ENCODE data around the gene TP53BP1. TPM values are rescaled to one million over a fixed set of nuclear protein-coding genes. Genes with fewer than 3 reads are reported as not detected.

TP53BP1 gene
- total and polyA plus RNA-seq, 2 of the 13 experiments (the other 11 are each of a cell fraction or from before 2014, with no cell fraction given) = 17.1 to 17.4 TPM

DNA sequence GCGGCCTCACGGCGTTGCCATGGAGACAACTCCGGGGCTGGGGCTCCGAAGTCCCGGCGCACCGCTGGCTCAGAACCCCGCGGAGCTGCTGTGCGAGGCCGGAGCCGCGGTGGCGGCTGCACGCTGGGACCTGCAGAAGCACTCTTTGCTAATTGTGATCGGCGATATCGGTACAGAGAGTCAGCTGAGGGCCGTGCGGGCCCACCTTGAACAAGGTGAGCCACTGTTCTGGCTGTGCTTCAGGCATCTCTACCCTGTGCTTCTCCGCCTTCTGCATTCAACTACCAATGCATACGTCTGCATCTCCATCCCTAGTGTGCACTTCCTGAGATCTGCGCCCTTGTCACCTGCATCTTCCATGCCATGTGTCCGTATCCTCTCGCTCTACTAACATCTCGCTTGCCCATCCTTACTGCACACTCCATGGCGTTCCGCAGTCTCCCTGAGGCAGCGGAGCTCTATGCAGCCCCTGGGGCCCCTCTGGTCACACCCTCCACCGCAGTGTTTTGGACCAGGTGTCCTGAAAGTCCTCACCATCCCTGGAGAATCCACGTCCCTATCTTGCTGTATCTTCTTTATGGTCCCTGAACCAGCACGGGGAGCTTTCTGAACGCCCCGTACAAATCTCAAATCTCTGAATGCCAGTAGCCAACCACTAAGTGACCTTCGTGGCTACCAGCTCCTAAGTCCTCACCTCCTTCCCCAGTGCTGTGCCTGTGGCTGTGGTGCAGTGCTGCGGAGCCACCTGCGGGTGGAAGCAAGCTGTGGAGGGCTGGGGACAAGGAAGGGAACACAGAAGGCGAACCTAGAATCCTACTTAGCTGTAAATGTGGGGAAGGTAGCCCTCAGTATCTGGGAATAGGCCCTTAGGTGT, 18.3 kb upstream of the TP53BP1 start (continued):
- TF ChIP-seq, protein P1, sequence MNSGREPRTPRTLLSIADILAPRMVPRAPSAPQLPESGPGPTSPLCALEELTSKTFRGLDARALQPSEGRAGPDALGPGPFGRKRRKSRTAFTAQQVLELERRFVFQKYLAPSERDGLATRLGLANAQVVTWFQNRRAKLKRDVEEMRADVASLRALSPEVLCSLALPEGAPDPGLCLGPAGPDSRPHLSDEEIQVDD (CRISPR knock-in tag; IDR thresholded peaks at IDR 0.05; ENCODE audit: borderline replicate concordance) = no peak
- TF ChIP-seq BCL6 (CRISPR knock-in tag; IDR thresholded peaks at IDR 0.05) (0 out of 2 replicates have a peak, but pooled peaks have one; percentile 2), ZNF615 (CRISPR knock-in tag; IDR thresholded peaks at IDR 0.05; ENCODE audit: borderline replicate concordance) (no peak), NAIF1 (CRISPR knock-in tag; IDR thresholded peaks at IDR 0.05; ENCODE audit: borderline replicate concordance) (peak; percentile 99), ZNF567 (CRISPR knock-in tag; IDR thresholded peaks at IDR 0.05; ENCODE audit: borderline replicate concordance) (0 out of 2 replicates have a peak, but pooled peaks have one; percentile 12), ZBTB38 (CRISPR knock-in tag; IDR thresholded peaks at IDR 0.05) (no peak), CCDC6 (CRISPR knock-in tag; IDR thresholded peaks at IDR 0.05) (no peak; the same call in 1 of the 2 replicates), U2AF1 (optimal IDR thresholded peaks at IDR 0.05; ENCODE audit: low read depth, low read length) (no peak), ZKSCAN5 (CRISPR knock-in tag; IDR thresholded peaks at IDR 0.05) (0 out of 2 replicates have a peak, but pooled peaks have one; percentile 29), ETV5 (CRISPR knock-in tag; IDR thresholded peaks at IDR 0.05; ENCODE audit: borderline replicate concordance) (no peak), ZBTB3 (CRISPR knock-in tag; IDR thresholded peaks at IDR 0.05; ENCODE audit: borderline replicate concordance, low read depth) (no peak), ZSCAN29 (CRISPR knock-in tag; conservative IDR thresholded peaks at IDR 0.05) (no peak), ZC3H4 (CRISPR knock-in tag; IDR thresholded peaks at IDR 0.05; ENCODE audit: borderline replicate concordance) (no peak), STAG1 (CRISPR knock-in tag; IDR thresholded peaks at IDR 0.05) (peak; percentile 45), MIXL1 (CRISPR knock-in tag; IDR thresholded peaks at IDR 0.05) (0 out of 2 replicates have a peak, but pooled peaks have one; percentile 3)
- TF ChIP-seq, protein P2, sequence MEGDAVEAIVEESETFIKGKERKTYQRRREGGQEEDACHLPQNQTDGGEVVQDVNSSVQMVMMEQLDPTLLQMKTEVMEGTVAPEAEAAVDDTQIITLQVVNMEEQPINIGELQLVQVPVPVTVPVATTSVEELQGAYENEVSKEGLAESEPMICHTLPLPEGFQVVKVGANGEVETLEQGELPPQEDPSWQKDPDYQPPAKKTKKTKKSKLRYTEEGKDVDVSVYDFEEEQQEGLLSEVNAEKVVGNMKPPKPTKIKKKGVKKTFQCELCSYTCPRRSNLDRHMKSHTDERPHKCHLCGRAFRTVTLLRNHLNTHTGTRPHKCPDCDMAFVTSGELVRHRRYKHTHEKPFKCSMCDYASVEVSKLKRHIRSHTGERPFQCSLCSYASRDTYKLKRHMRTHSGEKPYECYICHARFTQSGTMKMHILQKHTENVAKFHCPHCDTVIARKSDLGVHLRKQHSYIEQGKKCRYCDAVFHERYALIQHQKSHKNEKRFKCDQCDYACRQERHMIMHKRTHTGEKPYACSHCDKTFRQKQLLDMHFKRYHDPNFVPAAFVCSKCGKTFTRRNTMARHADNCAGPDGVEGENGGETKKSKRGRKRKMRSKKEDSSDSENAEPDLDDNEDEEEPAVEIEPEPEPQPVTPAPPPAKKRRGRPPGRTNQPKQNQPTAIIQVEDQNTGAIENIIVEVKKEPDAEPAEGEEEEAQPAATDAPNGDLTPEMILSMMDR (CRISPR knock-in tag; IDR thresholded peaks at IDR 0.05) = peak; percentile 44
- TF ChIP-seq, protein P3, sequence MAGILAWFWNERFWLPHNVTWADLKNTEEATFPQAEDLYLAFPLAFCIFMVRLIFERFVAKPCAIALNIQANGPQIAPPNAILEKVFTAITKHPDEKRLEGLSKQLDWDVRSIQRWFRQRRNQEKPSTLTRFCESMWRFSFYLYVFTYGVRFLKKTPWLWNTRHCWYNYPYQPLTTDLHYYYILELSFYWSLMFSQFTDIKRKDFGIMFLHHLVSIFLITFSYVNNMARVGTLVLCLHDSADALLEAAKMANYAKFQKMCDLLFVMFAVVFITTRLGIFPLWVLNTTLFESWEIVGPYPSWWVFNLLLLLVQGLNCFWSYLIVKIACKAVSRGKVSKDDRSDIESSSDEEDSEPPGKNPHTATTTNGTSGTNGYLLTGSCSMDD (CRISPR knock-in tag; IDR thresholded peaks at IDR 0.05) = no peak
- TF ChIP-seq, protein P4, sequence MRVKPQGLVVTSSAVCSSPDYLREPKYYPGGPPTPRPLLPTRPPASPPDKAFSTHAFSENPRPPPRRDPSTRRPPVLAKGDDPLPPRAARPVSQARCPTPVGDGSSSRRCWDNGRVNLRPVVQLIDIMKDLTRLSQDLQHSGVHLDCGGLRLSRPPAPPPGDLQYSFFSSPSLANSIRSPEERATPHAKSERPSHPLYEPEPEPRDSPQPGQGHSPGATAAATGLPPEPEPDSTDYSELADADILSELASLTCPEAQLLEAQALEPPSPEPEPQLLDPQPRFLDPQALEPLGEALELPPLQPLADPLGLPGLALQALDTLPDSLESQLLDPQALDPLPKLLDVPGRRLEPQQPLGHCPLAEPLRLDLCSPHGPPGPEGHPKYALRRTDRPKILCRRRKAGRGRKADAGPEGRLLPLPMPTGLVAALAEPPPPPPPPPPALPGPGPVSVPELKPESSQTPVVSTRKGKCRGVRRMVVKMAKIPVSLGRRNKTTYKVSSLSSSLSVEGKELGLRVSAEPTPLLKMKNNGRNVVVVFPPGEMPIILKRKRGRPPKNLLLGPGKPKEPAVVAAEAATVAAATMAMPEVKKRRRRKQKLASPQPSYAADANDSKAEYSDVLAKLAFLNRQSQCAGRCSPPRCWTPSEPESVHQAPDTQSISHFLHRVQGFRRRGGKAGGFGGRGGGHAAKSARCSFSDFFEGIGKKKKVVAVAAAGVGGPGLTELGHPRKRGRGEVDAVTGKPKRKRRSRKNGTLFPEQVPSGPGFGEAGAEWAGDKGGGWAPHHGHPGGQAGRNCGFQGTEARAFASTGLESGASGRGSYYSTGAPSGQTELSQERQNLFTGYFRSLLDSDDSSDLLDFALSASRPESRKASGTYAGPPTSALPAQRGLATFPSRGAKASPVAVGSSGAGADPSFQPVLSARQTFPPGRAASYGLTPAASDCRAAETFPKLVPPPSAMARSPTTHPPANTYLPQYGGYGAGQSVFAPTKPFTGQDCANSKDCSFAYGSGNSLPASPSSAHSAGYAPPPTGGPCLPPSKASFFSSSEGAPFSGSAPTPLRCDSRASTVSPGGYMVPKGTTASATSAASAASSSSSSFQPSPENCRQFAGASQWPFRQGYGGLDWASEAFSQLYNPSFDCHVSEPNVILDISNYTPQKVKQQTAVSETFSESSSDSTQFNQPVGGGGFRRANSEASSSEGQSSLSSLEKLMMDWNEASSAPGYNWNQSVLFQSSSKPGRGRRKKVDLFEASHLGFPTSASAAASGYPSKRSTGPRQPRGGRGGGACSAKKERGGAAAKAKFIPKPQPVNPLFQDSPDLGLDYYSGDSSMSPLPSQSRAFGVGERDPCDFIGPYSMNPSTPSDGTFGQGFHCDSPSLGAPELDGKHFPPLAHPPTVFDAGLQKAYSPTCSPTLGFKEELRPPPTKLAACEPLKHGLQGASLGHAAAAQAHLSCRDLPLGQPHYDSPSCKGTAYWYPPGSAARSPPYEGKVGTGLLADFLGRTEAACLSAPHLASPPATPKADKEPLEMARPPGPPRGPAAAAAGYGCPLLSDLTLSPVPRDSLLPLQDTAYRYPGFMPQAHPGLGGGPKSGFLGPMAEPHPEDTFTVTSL (CRISPR knock-in tag; IDR thresholded peaks at IDR 0.05; ENCODE audit: borderline replicate concordance) = no peak

Measured in HepG2 (cell line).